IMR-90 (cell line): ENCODE measurements around the gene ELF5. TPM values are rescaled to one million over a fixed set of nuclear protein-coding genes. Genes with fewer than 3 reads are reported as not detected.

ENCODE experiments used
- ATAC-seq: fragments of 200-7000 bp; cut with Tn5 transposase; 2 replicates; pipeline ENCODE4 v1.9.1; 2020; ENCODE audit warnings: low read depth, mild to moderate bottlenecking, moderate library complexity
- BruUV-seq: library from RNA; stranded (reverse); fragments of 400-500 nt; replicated peaks from 2 replicates; lab custom pipeline; 2021; lab: Mats Ljungman, UMichigan
- CTCF ChIA-PET: fragments of 300-600 bp; formaldehyde crosslinking; extraction: SDS; loops from one replicate; lab custom pipeline; 2021; ENCODE audit warnings: antibody characterized with exemption; lab: Yijun Ruan, JAX
- POLR2A ChIA-PET: fragments of 300-600 bp; sonication (Branson Sonifier 250); formaldehyde crosslinking; loops from one replicate; lab custom pipeline; 2022; ENCODE audit warnings: antibody characterized with exemption; ENCODE audit not compliant: unreplicated experiment; lab: Charles Lee
- DNase-seq: peaks from one replicate; pipeline ENCODE4 v3.0.0; 2013
- H2AFZ ChIP-seq: replicated peaks from 2 replicates; pipeline ENCODE3; 2013; ENCODE audit warnings: low read length, mild to moderate bottlenecking; ENCODE audit not compliant: poor library complexity
- H2AK5ac ChIP-seq: 2 replicates; pipeline ENCODE4 v1.6.1; 2013; ENCODE audit warnings: low read depth, low read length, inconsistent platforms
- H2AK9ac ChIP-seq: replicated peaks from 2 replicates; pipeline ENCODE3; 2013; ENCODE audit warnings: mild to moderate bottlenecking, low read depth, low read length, moderate library complexity; ENCODE audit not compliant: poor library complexity
- H2BK120ac ChIP-seq: 2 replicates; pipeline ENCODE4 v1.6.1; 2013; ENCODE audit warnings: low read depth, low read length, inconsistent platforms
- H2BK15ac ChIP-seq: 3 replicates; pipeline ENCODE4 v1.6.1; 2013; ENCODE audit warnings: low read depth, low read length, inconsistent platforms
- H2BK20ac ChIP-seq: 2 replicates; pipeline ENCODE4 v1.6.1; 2013; ENCODE audit warnings: low read depth, mild to moderate bottlenecking, inconsistent platforms, low read length, moderate library complexity
- H2BK5ac ChIP-seq: 2 replicates; pipeline ENCODE4 v1.6.1; 2013; ENCODE audit warnings: mild to moderate bottlenecking, low read depth, low read length, inconsistent platforms; ENCODE audit not compliant: poor library complexity, severe bottlenecking
- H3K14ac ChIP-seq: replicated peaks from 2 replicates; pipeline ENCODE4 v1.6.1; 2013; ENCODE audit warnings: low read depth, low read length, inconsistent platforms
- H3K18ac ChIP-seq: 2 replicates; pipeline ENCODE4 v1.6.1; 2013; ENCODE audit warnings: low read depth, low read length, control low read depth
- H3K23ac ChIP-seq: 2 replicates; pipeline ENCODE4 v1.6.1; 2013; ENCODE audit warnings: low read depth, low read length, inconsistent platforms
- H3K27ac ChIP-seq: 2 replicates; pipeline ENCODE4 v1.5.1; 2013; ENCODE audit warnings: mild to moderate bottlenecking, control low read depth, low read length; ENCODE audit not compliant: insufficient read depth
- H3K27me3 ChIP-seq: 2 replicates; pipeline ENCODE4 v1.6.1; 2013; ENCODE audit warnings: low read length; ENCODE audit not compliant: control insufficient read depth, insufficient read depth
- H3K36me3 ChIP-seq: 2 replicates; pipeline ENCODE4 v1.6.1; 2013; ENCODE audit warnings: low read length, mixed read lengths; ENCODE audit not compliant: control insufficient read depth, insufficient read depth
- H3K4ac ChIP-seq: 2 replicates; pipeline ENCODE4 v1.6.1; 2013; ENCODE audit warnings: low read depth, low read length, inconsistent platforms
- H3K4me1 ChIP-seq: 2 replicates; pipeline ENCODE4 v1.6.1; 2013; ENCODE audit warnings: low read length, mixed read lengths; ENCODE audit not compliant: control insufficient read depth, insufficient read depth
- H3K4me2 ChIP-seq: 2 replicates; pipeline ENCODE4 v1.6.1; 2013; ENCODE audit warnings: low read depth, mild to moderate bottlenecking, control low read depth, low read length, moderate library complexity
- H3K4me3 ChIP-seq: 2 replicates; pipeline ENCODE4 v1.5.1; 2013; ENCODE audit warnings: low read depth, mild to moderate bottlenecking, control low read depth, low read length, moderate library complexity; ENCODE audit not compliant: insufficient read depth
- H3K56ac ChIP-seq: 2 replicates; pipeline ENCODE4 v1.6.1; 2013; ENCODE audit warnings: low read length, inconsistent platforms; ENCODE audit not compliant: insufficient read depth; ENCODE audit errors: extremely low read depth
- H3K79me1 ChIP-seq, 2 experiments: 2 replicates each; pipeline ENCODE4 v1.6.1; 2013; ENCODE audit warnings: low read length in 2 of 2, inconsistent platforms in 1 of 2, low read depth in 1 of 2
- H3K9ac ChIP-seq: 2 replicates; pipeline ENCODE4 v1.6.1; 2013; ENCODE audit warnings: low read depth, low read length, control low read depth
- H3K9me1 ChIP-seq: 2 replicates; pipeline ENCODE4 v1.6.1; 2013; ENCODE audit warnings: low read length, inconsistent platforms; ENCODE audit not compliant: insufficient read depth
- H3K9me3 ChIP-seq: 2 replicates; pipeline ENCODE4 v1.6.1; 2013; ENCODE audit warnings: low read length; ENCODE audit not compliant: control insufficient read depth, insufficient read depth
- H4K20me1 ChIP-seq: 2 replicates; pipeline ENCODE4 v1.6.1; 2013; ENCODE audit warnings: low read length, inconsistent platforms; ENCODE audit not compliant: insufficient read depth
- H4K5ac ChIP-seq: 2 replicates; pipeline ENCODE4 v1.6.1; 2013; ENCODE audit warnings: mild to moderate bottlenecking, low read depth, low read length, control low read depth
- H4K8ac ChIP-seq, 2 experiments: 2 replicates each; pipeline ENCODE4 v1.6.1; 2013; ENCODE audit warnings: low read depth in 2 of 2, low read length in 2 of 2, control low read depth in 1 of 2, inconsistent platforms in 1 of 2
- H4K91ac ChIP-seq: 2 replicates; pipeline ENCODE4 v1.6.1; 2013; ENCODE audit warnings: low read depth, low read length, inconsistent platforms; ENCODE audit not compliant: insufficient read depth
- BHLHE40 ChIP-seq: fragments of 150-350 bp; IDR thresholded peaks from 2 replicates; pipeline ENCODE4 v1.6.1; 2016; ENCODE audit warnings: mild to moderate bottlenecking, low read depth, low read length
- CEBPB ChIP-seq: IDR thresholded peaks from 2 replicates; pipeline ENCODE4 v1.6.1; 2012; ENCODE audit warnings: low read depth, low read length, improper control_type of control experiment
- CHD1 ChIP-seq: IDR thresholded peaks from 2 replicates; pipeline ENCODE4 v1.6.1; 2012; ENCODE audit warnings: low read depth, low read length, improper control_type of control experiment
- FOS ChIP-seq: fragments of 150-350 bp; IDR thresholded peaks from 2 replicates; pipeline ENCODE4 v1.6.1; 2016; ENCODE audit warnings: low read depth, low read length
- MAFK ChIP-seq: IDR thresholded peaks from 2 replicates; pipeline ENCODE4 v1.6.1; 2012; ENCODE audit warnings: low read depth, low read length, improper control_type of control experiment
- MAZ ChIP-seq: IDR thresholded peaks from 2 replicates; pipeline ENCODE4 v1.6.1; 2012; ENCODE audit warnings: low read depth, mild to moderate bottlenecking, low read length, improper control_type of control experiment, moderate library complexity, borderline replicate concordance
- MXI1 ChIP-seq: IDR thresholded peaks from 2 replicates; pipeline ENCODE4 v1.6.1; 2012; ENCODE audit warnings: low read depth, mild to moderate bottlenecking, low read length, moderate library complexity, borderline replicate concordance
- NFE2L2 ChIP-seq: fragments of 150-350 bp; IDR thresholded peaks from 2 replicates; pipeline ENCODE4 v1.6.1; 2016; ENCODE audit warnings: low read depth, mild to moderate bottlenecking, low read length
- POLR2A ChIP-seq: IDR thresholded peaks from 2 replicates; pipeline ENCODE4 v1.6.1; 2012; ENCODE audit warnings: mild to moderate bottlenecking, low read depth, low read length
- RAD21 ChIP-seq: IDR thresholded peaks from 2 replicates; pipeline ENCODE4 v1.6.1; 2012; ENCODE audit warnings: low read length, improper control_type of control experiment
- RCOR1 ChIP-seq: IDR thresholded peaks from 2 replicates; pipeline ENCODE4 v1.6.1; 2012; ENCODE audit warnings: mild to moderate bottlenecking, low read length, improper control_type of control experiment; ENCODE audit not compliant: insufficient replicate concordance
- RFX5 ChIP-seq: IDR thresholded peaks from 2 replicates; pipeline ENCODE4 v1.8.0; 2012; ENCODE audit warnings: low read depth, mild to moderate bottlenecking, low read length, moderate library complexity
- SMC3 ChIP-seq: fragments of 150-350 bp; IDR thresholded peaks from 2 replicates; pipeline ENCODE4 v1.6.1; 2016; ENCODE audit warnings: low read depth, mild to moderate bottlenecking, antibody characterized with exemption, low read length, moderate library complexity
- WGBS, 2 experiments: methylation state at CpG; one replicate each; pipeline versions ENCODE4 v1.1.5 to v1.1.7; 2013; ENCODE audit warnings: missing lambda C conversion rate in 2 of 2; ENCODE audit not compliant: insufficient read length in 1 of 2; ENCODE audit errors: extremely low coverage in 2 of 2; 5-methylcytosine and 5-hydroxymethylcytosine counted together
- dilution Hi-C: fragments of 300-500 bp; cut with HindIII; formaldehyde crosslinking; loops from one replicate; pipeline ENCODE4 v1.14.3; 2018; ENCODE audit warnings: low sequenced_read_pairs; ENCODE audit not compliant: unreplicated experiment
- in situ Hi-C: fragments of 300-500 bp; cut with MboI; formaldehyde crosslinking; loops from 3 replicates; pipeline ENCODE4 v1.14.3; 2019; ENCODE audit warnings: low sequenced_read_pairs, inconsistent platforms, mixed read lengths
- intact Hi-C: fragments of 100-400 bp; cut with micrococcal nuclease; formaldehyde crosslinking; loops from 2 replicates; pipeline ENCODE4 v1.10.0; 2022
- polyA plus RNA-seq, 3 experiments: library from polyadenylated mRNA; depleted of rRNA; stranded (reverse); fragments of >200 nt; gene quantifications; 2 replicates each; pipeline ENCODE4 v1.2.3, GENCODE V29; 2012; ENCODE audit warnings: low replicate concordance in 1 of 3
- total RNA-seq: library from RNA; depleted of rRNA; stranded (reverse); fragments of >200 nt; gene quantifications from 2 replicates; pipeline ENCODE4 v1.2.3, GENCODE V29; 2012
- TF ChIP-seq, protein P1 (sequence below): fragments of 150-350 bp; IDR thresholded peaks from 2 replicates; pipeline ENCODE4 v1.6.1; 2017; ENCODE audit warnings: mild to moderate bottlenecking, antibody characterized with exemption, low read length, low read depth
- TF ChIP-seq, protein P2 (sequence below): conservative IDR thresholded peaks from 2 replicates; pipeline ENCODE4 v1.5.1; 2012; ENCODE audit warnings: mild to moderate bottlenecking, low read depth, low read length, improper control_type of control experiment
- TF ChIP-seq, protein P3 (sequence below): fragments of 150-350 bp; IDR thresholded peaks from 2 replicates; pipeline ENCODE4 v1.6.1; 2016; ENCODE audit warnings: low read depth, mild to moderate bottlenecking, low read length, moderate library complexity, borderline replicate concordance

ELF5 gene
- total and polyA plus RNA-seq, 2 of the 4 experiments (the other 2 are of a cell fraction): not detected

DNA sequence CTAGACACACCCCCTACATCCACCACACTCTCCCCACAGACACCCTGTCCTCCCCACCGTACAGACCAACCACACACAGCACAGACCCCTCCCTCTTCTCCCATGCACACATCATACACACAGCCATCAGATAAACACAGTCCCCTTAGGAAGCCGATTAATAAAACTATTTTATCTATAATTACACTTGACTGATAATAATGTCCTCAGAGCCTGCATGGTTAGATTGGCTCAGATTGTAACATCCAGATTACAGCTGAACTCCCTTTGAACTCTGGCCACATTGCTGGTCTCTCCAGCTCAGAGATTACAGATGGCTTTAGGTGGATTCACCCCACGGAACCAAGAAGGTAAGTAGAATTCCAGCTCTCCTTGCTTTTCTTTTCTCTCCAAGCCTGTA is 9.5 kb upstream of the ELF5 start:
- Histone ChIP-seq H2BK15ac (no peak overlapping the region), H3K27me3 (peaks cover 46% of the 10 kb centered on the region), H2BK20ac (no peak overlapping the region), H3K4me3 (no peak overlapping the region), H3K4ac (no peak overlapping the region), H4K20me1 (no peaks in the 10 kb centered on the region), H3K23ac (no peak overlapping the region), H4K5ac (no peak overlapping the region), H3K18ac (no peak overlapping the region), H4K91ac (no peak overlapping the region), H3K56ac (no peak overlapping the region), H3K14ac (no peak overlapping the region), H2BK5ac (no peak overlapping the region), H2AK9ac (no peak overlapping the region), H3K4me1 (no peaks in the 10 kb centered on the region), H4K8ac (no peak overlapping the region), H2AK5ac (no peak overlapping the region), H3K36me3 (no peaks in the 10 kb centered on the region), H2BK120ac (no peak overlapping the region), H3K9me3 (no peaks in the 10 kb centered on the region), H3K9ac (no peak overlapping the region), H3K79me1 (no peaks in the 10 kb centered on the region), H3K4me2 (no peak overlapping the region), H3K27ac (no peak overlapping the region), H3K9me1 (no peaks in the 10 kb centered on the region), H2AFZ (no peak overlapping the region)
- intact Hi-C loops: no loop called here
- BruUV-seq: no TSS peak
- POLR2A ChIA-PET: no interaction called here
- ATAC-seq (no peak), DNase-seq (no peak)
- TF ChIP-seq CHD1 (no peak), RAD21 (no peak), SMC3 (no peak), BHLHE40 (no peak), CEBPB (no peak), RCOR1 (no peak), FOS (no peak), RFX5 (no peak), MAFK (no peak), POLR2A (no peak), NFE2L2 (no peak), MXI1 (no peak), MAZ (no peak)
- TF ChIP-seq, protein P1, sequence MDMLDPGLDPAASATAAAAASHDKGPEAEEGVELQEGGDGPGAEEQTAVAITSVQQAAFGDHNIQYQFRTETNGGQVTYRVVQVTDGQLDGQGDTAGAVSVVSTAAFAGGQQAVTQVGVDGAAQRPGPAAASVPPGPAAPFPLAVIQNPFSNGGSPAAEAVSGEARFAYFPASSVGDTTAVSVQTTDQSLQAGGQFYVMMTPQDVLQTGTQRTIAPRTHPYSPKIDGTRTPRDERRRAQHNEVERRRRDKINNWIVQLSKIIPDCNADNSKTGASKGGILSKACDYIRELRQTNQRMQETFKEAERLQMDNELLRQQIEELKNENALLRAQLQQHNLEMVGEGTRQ: no peak
- TF ChIP-seq, protein P2, sequence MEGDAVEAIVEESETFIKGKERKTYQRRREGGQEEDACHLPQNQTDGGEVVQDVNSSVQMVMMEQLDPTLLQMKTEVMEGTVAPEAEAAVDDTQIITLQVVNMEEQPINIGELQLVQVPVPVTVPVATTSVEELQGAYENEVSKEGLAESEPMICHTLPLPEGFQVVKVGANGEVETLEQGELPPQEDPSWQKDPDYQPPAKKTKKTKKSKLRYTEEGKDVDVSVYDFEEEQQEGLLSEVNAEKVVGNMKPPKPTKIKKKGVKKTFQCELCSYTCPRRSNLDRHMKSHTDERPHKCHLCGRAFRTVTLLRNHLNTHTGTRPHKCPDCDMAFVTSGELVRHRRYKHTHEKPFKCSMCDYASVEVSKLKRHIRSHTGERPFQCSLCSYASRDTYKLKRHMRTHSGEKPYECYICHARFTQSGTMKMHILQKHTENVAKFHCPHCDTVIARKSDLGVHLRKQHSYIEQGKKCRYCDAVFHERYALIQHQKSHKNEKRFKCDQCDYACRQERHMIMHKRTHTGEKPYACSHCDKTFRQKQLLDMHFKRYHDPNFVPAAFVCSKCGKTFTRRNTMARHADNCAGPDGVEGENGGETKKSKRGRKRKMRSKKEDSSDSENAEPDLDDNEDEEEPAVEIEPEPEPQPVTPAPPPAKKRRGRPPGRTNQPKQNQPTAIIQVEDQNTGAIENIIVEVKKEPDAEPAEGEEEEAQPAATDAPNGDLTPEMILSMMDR: no peak
- TF ChIP-seq, protein P3, sequence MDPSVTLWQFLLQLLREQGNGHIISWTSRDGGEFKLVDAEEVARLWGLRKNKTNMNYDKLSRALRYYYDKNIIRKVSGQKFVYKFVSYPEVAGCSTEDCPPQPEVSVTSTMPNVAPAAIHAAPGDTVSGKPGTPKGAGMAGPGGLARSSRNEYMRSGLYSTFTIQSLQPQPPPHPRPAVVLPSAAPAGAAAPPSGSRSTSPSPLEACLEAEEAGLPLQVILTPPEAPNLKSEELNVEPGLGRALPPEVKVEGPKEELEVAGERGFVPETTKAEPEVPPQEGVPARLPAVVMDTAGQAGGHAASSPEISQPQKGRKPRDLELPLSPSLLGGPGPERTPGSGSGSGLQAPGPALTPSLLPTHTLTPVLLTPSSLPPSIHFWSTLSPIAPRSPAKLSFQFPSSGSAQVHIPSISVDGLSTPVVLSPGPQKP: no peak
- 0% methylated on average over 1 of the region's 3 CpGs; no CpG with 5 or more reads in 1 of the 2 experiments for whole genome bisulfite sequencing, 2 experiments
- in situ Hi-C loops: no loop called here
- dilution Hi-C loops: no loop called here
- CTCF ChIA-PET: interaction anchor here (1.2 kb wide), 1 partner anchor 367 kb away, joined by 3 read pairs; no protein-coding TSS in a partner anchor
